Measurements from ENCODE around the gene HPSE.

DNA sequence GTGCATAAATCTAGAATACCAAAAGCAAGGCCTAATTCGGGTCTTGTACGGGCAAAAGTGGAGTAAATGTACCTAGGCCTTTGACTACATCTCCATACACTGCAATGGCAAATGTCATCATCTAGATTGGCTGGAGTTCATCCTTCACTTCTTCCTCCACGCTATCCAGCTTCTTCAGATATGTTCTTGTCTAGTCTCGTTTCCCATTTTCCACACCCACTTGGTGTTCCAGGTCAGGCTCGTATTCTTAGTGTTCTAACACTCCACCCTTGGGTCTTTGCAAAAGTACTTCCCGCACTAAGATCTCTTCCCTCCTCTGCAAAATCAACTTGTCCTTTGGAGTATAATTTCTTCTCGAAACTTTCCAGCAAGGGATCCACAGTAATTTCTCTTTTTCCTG, 51.5 kb downstream of the HPSE start:
- TF ChIP-seq POLR2A (IDR thresholded peaks at IDR 0.05; ENCODE audit: low read depth, low read length): no peak
- no peak for TF ChIP-seq TAF1 (IDR thresholded peaks at IDR 0.05; ENCODE audit: borderline replicate concordance, low read depth, low read length)

Data from GM12892 (cell line).